GM21360 (cell line): ENCODE measurements around the gene ITGA11.

ENCODE experiments used
- ATAC-seq: cut with Tn5 transposase; IDR thresholded peaks from one replicate; pipeline ENCODE4 v1.9.1; 2021; ENCODE audit warnings: mild to moderate bottlenecking, moderate library complexity; ENCODE audit not compliant: unreplicated experiment

ITGA11 gene

GRCh38 chr15:68376447-68377060, 55.4 kb downstream of the ITGA11 start:
- no peak for ATAC-seq

DNA sequence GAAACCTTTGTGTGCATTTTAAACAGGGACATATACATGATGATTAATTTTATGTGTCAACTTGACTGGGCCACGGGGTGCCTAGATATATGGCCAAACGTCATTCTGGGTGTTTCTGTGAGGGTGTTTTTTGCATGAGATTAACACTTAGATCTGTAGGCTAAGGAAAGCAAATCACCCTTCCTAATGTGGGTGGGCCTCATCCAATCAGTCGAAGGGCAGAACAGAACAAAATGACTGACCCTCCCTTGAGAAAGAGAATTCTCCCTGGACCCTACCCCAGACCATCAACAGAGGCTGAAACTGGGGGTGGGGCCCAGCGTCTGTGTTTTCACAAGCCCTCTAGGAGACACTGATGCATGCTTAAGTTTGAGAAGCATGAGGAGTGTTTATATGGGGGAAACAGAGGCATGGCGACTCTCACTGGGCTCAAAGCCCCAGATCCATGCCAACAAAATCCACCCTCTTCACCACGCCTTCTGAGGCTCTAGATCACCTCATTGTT, 56.2 kb downstream of the ITGA11 start:
- no peak for ATAC-seq

GRCh38 chr15:68375191-68375631, 56.8 kb downstream of the ITGA11 start:
- no peak for ATAC-seq

DNA sequence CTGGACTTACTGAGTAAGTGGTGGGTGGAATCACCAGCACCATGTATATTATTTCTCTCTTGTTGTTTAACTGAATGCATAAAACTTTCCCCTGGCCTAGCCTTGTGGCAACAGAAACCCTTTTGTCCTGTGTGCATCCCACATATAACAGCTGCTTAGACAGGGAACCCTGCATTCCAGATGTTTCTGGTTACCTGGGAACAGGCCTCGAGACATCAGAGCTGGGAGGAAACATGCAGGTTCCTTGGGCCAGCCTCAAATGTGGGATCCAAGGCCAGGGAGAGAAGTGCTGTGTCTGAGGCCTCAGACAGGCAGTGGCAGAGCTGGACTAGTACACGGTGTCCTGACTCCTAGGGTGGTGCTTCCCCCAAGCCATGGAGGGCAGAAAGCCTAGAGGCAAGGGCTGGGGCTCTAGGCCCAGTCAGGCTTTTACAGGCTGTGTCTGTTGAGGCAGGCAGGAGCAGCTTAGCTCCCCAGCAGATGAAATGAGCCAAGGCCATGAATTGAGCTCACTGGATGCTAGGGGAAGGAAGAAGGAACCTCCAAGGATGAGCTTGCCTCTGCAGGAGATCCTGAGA, 57.7 kb downstream of the ITGA11 start:
- no peak for ATAC-seq

- no peak for ATAC-seq
Measured at GRCh38 chr15:68373028-68373427, 58.9 kb downstream of the ITGA11 start.

GRCh38 chr15:68372291-68372811, 59.6 kb downstream of the ITGA11 start:
- no peak for ATAC-seq

- ATAC-seq: no peak
Measured at GRCh38 chr15:68371851-68372250, 60.1 kb downstream of the ITGA11 start.

DNA sequence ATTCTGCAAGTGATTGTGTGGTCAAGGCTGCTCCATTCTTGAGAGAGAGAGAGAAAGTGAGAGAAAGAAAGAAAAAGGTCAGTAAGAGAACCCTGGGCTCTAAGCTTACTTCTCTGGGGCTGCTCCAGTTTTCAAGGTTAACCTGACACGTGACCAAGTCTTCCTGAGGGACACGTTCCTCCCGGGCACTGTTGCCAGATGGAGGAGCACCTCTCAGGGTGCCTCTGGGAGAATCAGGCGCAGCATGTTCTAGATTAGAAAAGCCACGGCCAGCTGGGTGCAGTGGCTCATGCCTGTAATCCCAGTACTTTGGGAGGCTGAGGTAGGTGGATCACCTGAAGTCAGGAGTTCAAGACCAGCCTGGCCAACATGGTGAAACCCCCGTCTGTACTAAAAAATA, 60.8 kb downstream of the ITGA11 start:
- ATAC-seq: no peak

DNA sequence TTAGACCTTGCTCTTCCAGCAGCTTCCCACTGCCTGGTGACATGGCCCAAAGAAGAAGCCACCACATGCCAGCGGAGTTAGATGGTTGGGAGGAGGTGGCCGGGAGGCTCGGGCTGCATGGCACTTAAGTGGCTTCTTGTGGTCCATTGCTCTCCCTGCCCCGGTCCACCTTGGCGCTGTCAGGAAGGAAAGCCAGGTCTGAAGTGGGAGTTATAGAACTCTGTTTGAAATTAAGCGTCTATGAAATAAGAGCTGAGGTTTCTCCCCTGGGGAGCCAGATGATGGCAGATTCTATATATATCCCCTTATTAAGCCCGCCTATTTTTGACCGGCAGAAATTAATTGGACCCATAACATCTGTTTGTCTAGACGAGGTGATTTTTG, 61.2 kb downstream of the ITGA11 start:
- ATAC-seq: no peak

GRCh38 chr15:68369931-68370767, 61.8 kb downstream of the ITGA11 start:
- no peak for ATAC-seq

DNA sequence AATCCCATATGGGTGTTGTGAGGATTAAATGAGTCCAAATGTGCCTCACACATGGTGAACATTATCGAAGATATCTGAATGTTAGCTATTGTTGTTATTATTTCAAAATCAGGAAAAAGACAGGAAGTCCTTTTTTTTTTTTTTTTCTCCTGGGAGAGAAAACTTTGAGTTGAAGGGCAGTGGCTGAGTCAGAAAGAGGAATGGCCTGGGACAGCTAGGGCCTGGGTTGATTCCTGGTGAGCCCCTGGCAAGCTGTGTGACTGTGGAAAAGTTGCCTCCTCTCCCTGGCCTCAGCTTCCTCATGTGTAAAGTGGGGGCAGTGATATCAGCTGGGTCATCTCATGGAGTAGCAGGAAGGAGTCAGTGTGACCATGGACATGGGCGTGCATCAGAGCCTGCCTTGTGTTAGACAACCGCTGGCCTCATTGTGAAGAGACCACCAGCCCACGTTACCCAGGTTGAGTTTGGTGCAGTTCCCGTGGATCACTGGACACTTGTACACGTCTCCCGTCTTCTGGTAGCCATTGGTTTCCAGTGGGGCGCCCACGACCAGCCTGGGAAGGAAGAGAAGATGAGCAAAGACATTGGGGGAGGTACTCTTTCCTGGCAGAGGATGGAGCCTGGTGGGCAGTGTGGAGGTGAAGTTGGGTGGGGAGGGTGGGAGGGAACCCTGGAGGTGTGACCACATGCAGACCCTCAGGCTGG, 63.1 kb downstream of the ITGA11 start:
- ATAC-seq: no peak

DNA sequence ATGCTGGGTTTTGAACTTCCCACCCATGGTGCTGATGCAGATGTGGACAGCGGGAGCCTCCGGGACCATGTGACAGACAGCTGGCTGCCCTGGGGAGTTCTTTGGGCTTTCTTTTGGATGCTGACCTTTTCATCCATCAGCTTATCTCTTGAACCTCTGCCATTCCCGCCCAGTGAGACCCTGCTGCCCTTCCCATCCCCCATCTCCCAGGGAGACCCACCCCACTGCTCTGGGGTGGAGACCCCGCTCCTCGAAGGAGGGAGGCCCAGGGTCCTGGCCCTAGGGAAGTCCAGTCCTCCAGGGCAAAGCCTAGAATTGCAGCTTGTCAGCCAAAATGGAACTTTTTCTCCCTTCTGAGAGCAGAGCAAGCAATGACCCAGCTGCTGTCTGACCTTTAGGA, 64.0 kb downstream of the ITGA11 start:
- no peak for ATAC-seq

- no peak for ATAC-seq
Measured at GRCh38 chr15:68367226-68367625, 64.7 kb downstream of the ITGA11 start.

- ATAC-seq: no peak
Measured at GRCh38 chr15:68366314-68366713, 65.6 kb downstream of the ITGA11 start.

- ATAC-seq: no peak
Measured at GRCh38 chr15:68365770-68366169, 66.2 kb downstream of the ITGA11 start.

DNA sequence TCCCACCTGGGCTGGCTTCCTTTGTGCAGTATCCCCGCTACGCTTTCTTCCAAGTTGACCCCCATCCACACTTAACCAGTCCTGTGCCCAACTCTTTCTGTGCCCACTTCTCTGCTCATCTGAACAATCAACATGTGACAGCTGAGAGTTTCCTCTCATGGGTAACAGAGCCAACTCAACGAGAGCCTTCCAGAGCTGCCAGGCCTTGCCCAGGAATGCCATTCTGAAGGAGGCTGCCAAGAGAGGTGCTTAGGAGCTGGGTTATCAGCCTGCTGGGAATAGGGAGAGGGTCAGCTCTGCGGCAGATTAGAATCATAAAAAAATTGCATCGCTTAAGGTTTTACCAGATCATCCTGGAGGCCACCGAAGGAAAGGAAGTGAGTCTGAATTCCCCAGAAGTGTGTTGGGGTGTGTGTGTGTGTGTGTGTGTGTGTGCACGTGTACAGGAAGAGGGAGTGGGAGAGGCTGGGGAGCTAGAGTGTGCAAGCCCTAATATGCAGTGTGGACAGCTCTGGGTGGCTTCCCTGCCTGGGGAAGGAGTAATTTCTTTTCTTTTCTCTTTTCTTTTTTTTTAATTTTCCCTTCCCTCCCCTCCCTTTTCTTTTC, 66.7 kb downstream of the ITGA11 start:
- no peak for ATAC-seq

DNA sequence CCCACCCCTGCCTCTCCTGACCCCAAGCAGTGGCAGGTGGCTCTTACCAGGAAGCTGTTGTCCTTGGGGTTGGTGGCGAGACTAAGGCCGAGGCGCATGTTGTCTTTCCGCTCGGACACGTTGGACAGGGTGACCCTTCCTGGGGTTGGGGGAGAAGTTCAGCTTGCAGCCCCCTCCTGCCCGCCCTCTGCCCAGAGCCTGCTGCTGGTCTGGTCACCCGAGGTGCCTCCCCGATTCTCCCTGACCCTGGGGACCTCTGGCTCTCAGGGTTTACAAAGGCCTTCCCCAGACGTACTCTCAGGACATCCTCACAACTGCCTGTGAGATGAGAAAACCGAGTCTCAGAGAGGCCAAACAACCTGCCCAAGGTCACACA, 67.3 kb downstream of the ITGA11 start:
- no peak for ATAC-seq

DNA sequence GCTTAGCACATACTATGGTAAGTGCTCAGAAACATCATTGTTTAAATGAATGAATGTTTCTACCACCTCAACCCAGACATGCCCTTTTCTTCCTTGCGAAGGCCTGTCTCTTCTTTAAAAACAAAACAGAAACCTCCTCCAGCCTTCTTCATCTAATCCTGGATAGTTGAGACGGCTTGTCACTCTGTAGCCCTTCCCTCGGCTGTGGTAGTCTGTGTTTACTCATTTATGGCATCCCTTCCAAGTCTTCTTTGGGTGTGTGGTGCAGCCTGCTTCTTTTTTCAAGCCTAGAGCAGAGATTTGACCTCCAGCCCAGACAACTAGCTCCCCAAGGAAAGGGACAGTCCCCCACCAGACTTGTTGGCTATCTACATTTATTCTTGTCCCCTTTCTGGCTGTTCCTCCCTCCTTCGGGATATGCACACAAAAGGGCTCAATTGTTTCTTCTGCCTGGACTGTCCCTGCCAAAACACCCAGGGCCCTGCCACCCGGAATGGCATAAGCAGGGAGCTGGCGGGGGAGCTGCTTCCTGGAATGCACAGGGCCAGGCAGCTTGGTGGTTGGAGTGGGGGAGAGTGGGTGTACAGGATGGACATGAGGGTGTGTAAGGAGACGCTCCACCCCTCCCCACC, 67.8 kb downstream of the ITGA11 start:
- no peak for ATAC-seq

DNA sequence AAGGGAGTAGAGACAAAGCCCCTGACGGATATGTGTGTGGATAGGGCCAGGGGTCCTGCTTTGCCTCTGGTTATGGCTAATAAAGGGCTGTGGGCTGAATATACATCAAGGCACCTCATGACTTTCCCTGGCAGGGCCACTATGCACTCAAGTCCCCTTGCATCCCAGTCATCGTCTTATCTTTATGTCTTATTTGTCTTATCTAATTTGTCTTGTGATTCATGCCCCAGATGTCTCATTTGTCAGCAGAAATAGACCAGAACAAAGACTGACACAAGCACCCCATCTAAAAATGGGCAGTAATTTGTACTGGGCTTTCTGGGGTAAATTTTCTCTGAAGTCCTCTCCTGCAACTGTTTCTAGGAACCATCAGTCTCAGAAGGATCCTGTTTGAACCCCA, 68.6 kb downstream of the ITGA11 start:
- ATAC-seq: no peak

GRCh38 chr15:68362537-68363126, 69.3 kb downstream of the ITGA11 start:
- no peak for ATAC-seq
